Heart left ventricle (tissue), 13 donors: ENCODE results near the gene EXOC4.

ENCODE experiments used
- POLR2A ChIP-seq, 2 donors: fragments of 450-650 bp; IDR thresholded peaks; one replicate each; pipeline ENCODE4 v1.6.1; 2017; ENCODE audit warnings: antibody characterized with exemption in 2 of 2, mild to moderate bottlenecking in 2 of 2, moderate library complexity in 2 of 2
- TF ChIP-seq, protein P1 (sequence below), 12 donors: fragments of 200-600 bp; sonication (generic) in 4 of 12; IDR thresholded peaks; one replicate each; pipeline versions ENCODE4 v1.5.0 to v1.8.0; 2018 to 2022; ENCODE audit warnings: antibody characterized with exemption in 12 of 12, mild to moderate bottlenecking in 5 of 12
- donor health status: ischemic (EF 13 %, LVEDD 7.1; RV severe dilation, severe dysfunction).
- donor health status: DM: no; HTN: yes; CAD: no.
- donor health status: DM: no; HTN: no; CAD: no.
- donor health status: ischemic (EF 25% LVEDD 6.9; RV normal size, moderate dysfunction).
- donor health status: ischemic (EF 25% LVEDD 5.7; RV mildly dilated, moderate dysfunction).
- donor health status: ischemic (EF 35%, LVEDD 5.7; RV mildly dilated, moderate dysfunction).
- donor health status: nonischemic (EF 11% LVEDD 7.7; RV severe dilation, severe dysfunction).
- donor health status: DM: yes; HTN: yes; CAD: no.
- donor health status: PGD.
- donor health status: ischemic (EF 29% LVEDD 5.4; RV normal size, mild dysfunction).
- donor health status: nonischemic (EF 23%, LVEDD 6.1; RV moderate dilation, normal function).

DNA sequence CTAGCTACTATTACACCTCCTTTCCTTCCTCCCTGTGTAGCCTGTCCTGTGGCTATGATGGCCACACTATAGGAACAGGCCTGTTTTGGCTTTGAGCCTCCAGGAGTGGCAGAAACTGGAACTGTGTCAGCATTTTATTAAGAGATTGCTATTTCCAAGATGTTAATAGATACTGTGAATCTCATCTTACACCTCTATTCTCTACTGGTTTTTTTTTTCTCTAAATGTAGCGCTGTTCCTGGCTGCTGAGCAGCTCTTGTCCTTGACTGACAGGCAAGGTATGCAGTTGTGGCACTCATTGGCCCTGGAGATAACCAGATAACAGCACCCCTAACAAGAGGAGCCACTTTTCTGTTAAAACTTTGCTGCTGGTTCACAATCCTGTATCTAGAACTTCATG, 119.5 kb downstream of the EXOC4 start:
- TF ChIP-seq, protein P1, sequence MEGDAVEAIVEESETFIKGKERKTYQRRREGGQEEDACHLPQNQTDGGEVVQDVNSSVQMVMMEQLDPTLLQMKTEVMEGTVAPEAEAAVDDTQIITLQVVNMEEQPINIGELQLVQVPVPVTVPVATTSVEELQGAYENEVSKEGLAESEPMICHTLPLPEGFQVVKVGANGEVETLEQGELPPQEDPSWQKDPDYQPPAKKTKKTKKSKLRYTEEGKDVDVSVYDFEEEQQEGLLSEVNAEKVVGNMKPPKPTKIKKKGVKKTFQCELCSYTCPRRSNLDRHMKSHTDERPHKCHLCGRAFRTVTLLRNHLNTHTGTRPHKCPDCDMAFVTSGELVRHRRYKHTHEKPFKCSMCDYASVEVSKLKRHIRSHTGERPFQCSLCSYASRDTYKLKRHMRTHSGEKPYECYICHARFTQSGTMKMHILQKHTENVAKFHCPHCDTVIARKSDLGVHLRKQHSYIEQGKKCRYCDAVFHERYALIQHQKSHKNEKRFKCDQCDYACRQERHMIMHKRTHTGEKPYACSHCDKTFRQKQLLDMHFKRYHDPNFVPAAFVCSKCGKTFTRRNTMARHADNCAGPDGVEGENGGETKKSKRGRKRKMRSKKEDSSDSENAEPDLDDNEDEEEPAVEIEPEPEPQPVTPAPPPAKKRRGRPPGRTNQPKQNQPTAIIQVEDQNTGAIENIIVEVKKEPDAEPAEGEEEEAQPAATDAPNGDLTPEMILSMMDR (IDR thresholded peaks at IDR 0.05): no peak
- no peak for TF ChIP-seq POLR2A (IDR thresholded peaks at IDR 0.05)
